DOHH2 (cell line): ENCODE measurements around the gene BABAM2.

Experiments
- H3F3A ChIP-seq: fragments of 200-600 bp; sonication (generic), shearing (Covaris generic); 2 replicates; pipeline ENCODE4 v1.6.0; 2016; ENCODE audit warnings: antibody characterized with exemption, mild to moderate bottlenecking; ENCODE audit not compliant: control insufficient read depth, insufficient read depth
- H3K27ac ChIP-seq: fragments of 200-600 bp; sonication (generic); 2 replicates; pipeline ENCODE4 v1.5.1; 2014; ENCODE audit warnings: low read depth, mild to moderate bottlenecking, low read length, moderate library complexity
- H3K27me3 ChIP-seq: fragments of 200-600 bp; sonication (generic); 2 replicates; pipeline ENCODE4 v1.6.1; 2014; ENCODE audit warnings: mild to moderate bottlenecking, low read length, mixed read lengths; ENCODE audit not compliant: control insufficient read depth
- H3K36me3 ChIP-seq: fragments of 200-600 bp; sonication (generic); 2 replicates; pipeline ENCODE4 v1.6.1; 2014; ENCODE audit warnings: mild to moderate bottlenecking, low read length, moderate library complexity, mixed read lengths; ENCODE audit not compliant: control insufficient read depth
- H3K4me1 ChIP-seq: fragments of 200-600 bp; sonication (generic); 2 replicates; pipeline ENCODE4 v1.6.1; 2014; ENCODE audit warnings: mild to moderate bottlenecking, low read length, mixed read lengths; ENCODE audit not compliant: control insufficient read depth
- H3K4me2 ChIP-seq: fragments of 200-600 bp; sonication (generic); 2 replicates; pipeline ENCODE4 v1.6.0; 2014; ENCODE audit warnings: mild to moderate bottlenecking, low read length, moderate library complexity
- H3K4me3 ChIP-seq: fragments of 200-600 bp; sonication (generic); 2 replicates; pipeline ENCODE4 v1.5.1; 2014; ENCODE audit warnings: mild to moderate bottlenecking, low read length, mixed read lengths
- H3K79me2 ChIP-seq: fragments of 200-600 bp; sonication (generic); 2 replicates; pipeline ENCODE4 v1.6.1; 2014; ENCODE audit warnings: mild to moderate bottlenecking, low read length, mixed read lengths; ENCODE audit not compliant: control insufficient read depth
- H3K9me2 ChIP-seq: fragments of 200-600 bp; sonication (generic); replicated peaks from 2 replicates; pipeline ENCODE4 v1.6.1; 2014; ENCODE audit warnings: mild to moderate bottlenecking, low read length, mixed read lengths; ENCODE audit not compliant: control insufficient read depth
- H3K9me3 ChIP-seq: fragments of 200-600 bp; sonication (generic); 2 replicates; pipeline ENCODE4 v1.6.1; 2014; ENCODE audit warnings: antibody characterized with exemption, low read length, mixed read lengths; ENCODE audit not compliant: control insufficient read depth, insufficient read depth
- H4K20me1 ChIP-seq: fragments of 200-600 bp; sonication (generic); 2 replicates; pipeline ENCODE4 v1.6.0; 2014; ENCODE audit warnings: low read depth, mild to moderate bottlenecking, antibody characterized with exemption, low read length, moderate library complexity; ENCODE audit not compliant: control insufficient read depth, insufficient read depth
- EZH2phosphoT487 ChIP-seq: fragments of 200-600 bp; sonication (generic); IDR thresholded peaks from 2 replicates; pipeline ENCODE4 v1.6.1; 2017; ENCODE audit warnings: borderline replicate concordance, mild to moderate bottlenecking, antibody characterized with exemption, low read length, moderate library complexity, mixed read lengths
- TF ChIP-seq, protein P1 (sequence below): fragments of 200-600 bp; sonication (generic); IDR thresholded peaks from one replicate; pipeline ENCODE4 v1.5.1; 2014; ENCODE audit warnings: antibody characterized with exemption, mild to moderate bottlenecking, low read depth, low read length; ENCODE audit not compliant: poor library complexity, severe bottlenecking

The BABAM2 gene

DNA sequence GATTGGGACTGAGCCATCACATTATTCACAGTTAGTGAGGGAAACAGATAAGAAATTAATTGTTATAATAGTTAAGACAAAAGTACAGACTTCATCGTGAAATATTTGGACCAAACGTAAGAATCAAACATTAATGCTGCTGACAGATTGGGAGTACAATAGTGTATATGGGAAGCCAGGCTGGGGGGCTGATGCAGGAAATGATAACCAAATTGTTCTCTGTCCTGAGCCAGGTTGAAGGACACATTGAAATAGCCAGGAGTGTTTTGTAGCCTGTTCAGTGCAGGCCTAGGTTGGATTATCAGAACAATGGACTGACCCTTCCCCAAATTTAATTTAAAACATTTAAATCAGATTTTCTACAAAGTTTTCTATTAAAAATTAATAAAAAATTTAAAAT, 203.2 kb downstream of the BABAM2 start:
- H3K9me2 ChIP-seq = no peaks in the 10 kb centered on the region
- H4K20me1 ChIP-seq = no peaks in the 10 kb centered on the region
- no peaks in the 10 kb centered on the region for H3K27me3 ChIP-seq
- TF ChIP-seq EZH2phosphoT487 = no peak
- TF ChIP-seq, protein P1, sequence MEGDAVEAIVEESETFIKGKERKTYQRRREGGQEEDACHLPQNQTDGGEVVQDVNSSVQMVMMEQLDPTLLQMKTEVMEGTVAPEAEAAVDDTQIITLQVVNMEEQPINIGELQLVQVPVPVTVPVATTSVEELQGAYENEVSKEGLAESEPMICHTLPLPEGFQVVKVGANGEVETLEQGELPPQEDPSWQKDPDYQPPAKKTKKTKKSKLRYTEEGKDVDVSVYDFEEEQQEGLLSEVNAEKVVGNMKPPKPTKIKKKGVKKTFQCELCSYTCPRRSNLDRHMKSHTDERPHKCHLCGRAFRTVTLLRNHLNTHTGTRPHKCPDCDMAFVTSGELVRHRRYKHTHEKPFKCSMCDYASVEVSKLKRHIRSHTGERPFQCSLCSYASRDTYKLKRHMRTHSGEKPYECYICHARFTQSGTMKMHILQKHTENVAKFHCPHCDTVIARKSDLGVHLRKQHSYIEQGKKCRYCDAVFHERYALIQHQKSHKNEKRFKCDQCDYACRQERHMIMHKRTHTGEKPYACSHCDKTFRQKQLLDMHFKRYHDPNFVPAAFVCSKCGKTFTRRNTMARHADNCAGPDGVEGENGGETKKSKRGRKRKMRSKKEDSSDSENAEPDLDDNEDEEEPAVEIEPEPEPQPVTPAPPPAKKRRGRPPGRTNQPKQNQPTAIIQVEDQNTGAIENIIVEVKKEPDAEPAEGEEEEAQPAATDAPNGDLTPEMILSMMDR = no peak
- H3K79me2 ChIP-seq = no peaks in the 10 kb centered on the region
- H3K4me1 ChIP-seq = no peaks in the 10 kb centered on the region
- H3K36me3 ChIP-seq = no peaks in the 10 kb centered on the region
- H3K27ac ChIP-seq = no peak overlapping the region
- H3K4me3 ChIP-seq = no peak overlapping the region
- no peaks in the 10 kb centered on the region for H3F3A ChIP-seq
- no peak overlapping the region for H3K4me2 ChIP-seq
- no peaks in the 10 kb centered on the region for H3K9me3 ChIP-seq

DNA sequence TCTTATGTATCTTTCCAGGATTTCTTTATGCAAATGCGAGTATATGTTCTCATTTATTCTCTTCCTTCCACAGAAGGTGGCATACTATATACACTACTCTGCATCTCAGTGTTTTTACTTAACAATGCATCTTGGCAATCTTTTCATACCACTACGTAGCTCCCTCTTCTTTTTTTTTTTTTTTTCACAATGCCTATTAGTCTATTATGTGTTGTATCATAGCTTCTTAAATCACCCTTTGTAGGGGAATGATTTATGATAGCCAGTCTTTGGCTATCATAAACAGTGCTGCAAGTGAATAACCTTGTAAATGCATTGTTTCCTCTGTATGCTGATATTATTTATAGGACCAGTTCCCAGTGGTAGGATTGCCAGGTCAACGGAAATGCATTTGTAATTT, 204.2 kb downstream of the BABAM2 start:
- Histone ChIP-seq H3K4me2 (no peak overlapping the region), H3K4me3 (no peak overlapping the region), H3K79me2 (no peaks in the 10 kb centered on the region), H3K9me3 (no peaks in the 10 kb centered on the region), H3K9me2 (no peaks in the 10 kb centered on the region), H3K4me1 (no peaks in the 10 kb centered on the region), H3K27me3 (no peaks in the 10 kb centered on the region), H3K27ac (no peak overlapping the region), H4K20me1 (no peaks in the 10 kb centered on the region), H3F3A (no peaks in the 10 kb centered on the region), H3K36me3 (no peaks in the 10 kb centered on the region)
- TF ChIP-seq, protein P1 = no peak
- TF ChIP-seq EZH2phosphoT487 = no peak

DNA sequence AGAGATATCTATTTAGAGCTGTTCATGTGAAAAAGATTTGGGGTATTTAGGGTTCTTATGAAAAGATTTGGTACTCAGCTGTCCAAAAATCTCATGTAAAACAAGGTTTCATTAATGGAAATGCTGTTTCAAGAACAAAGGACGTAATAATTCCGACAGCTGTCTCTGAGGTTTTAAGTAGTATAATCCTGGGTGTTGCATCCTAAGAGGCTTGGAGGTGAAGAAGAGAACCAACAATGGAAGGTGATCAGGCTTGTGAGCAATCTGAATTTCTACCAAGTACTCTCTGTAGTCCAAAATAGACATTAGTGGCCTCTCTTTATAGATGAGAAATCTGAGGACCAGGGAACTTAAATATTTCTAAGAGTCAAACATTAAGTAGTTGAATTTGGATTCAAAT, 205.1 kb downstream of the BABAM2 start:
- Histone ChIP-seq H3F3A (no peaks in the 10 kb centered on the region), H3K4me2 (no peak overlapping the region), H3K4me1 (no peaks in the 10 kb centered on the region), H3K27me3 (no peaks in the 10 kb centered on the region), H3K79me2 (no peaks in the 10 kb centered on the region), H3K36me3 (no peaks in the 10 kb centered on the region), H3K9me3 (no peaks in the 10 kb centered on the region), H3K9me2 (no peaks in the 10 kb centered on the region), H4K20me1 (no peaks in the 10 kb centered on the region), H3K4me3 (no peak overlapping the region), H3K27ac (no peak overlapping the region)
- TF ChIP-seq, protein P1 = no peak
- TF ChIP-seq EZH2phosphoT487 = no peak

DNA sequence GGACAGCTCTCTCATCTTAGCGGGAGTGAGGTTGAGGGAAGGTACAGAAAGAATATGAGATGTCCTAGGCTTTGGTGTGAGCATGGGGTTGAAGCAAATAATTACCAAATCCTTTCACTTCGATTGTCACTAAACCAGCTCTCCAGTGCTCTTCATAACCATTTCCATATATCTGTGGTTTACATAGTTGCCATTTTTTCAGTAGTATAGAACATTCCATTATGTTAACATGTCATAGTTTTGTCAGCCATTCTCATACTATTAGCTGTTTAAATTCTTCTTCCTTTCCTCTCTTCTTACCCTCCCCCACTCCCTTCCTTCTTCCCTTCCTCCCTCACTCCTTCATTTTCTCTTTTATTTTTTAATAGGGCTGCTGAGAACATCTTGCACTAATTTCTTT, 205.9 kb downstream of the BABAM2 start:
- no peaks in the 10 kb centered on the region for H3F3A ChIP-seq
- no peaks in the 10 kb centered on the region for H3K4me1 ChIP-seq
- no peaks in the 10 kb centered on the region for H4K20me1 ChIP-seq
- no peaks in the 10 kb centered on the region for H3K79me2 ChIP-seq
- no peaks in the 10 kb centered on the region for H3K9me3 ChIP-seq
- H3K4me2 ChIP-seq = no peak overlapping the region
- no peak overlapping the region for H3K4me3 ChIP-seq
- no peaks in the 10 kb centered on the region for H3K36me3 ChIP-seq
- no peak for TF ChIP-seq EZH2phosphoT487
- TF ChIP-seq, protein P1 = no peak
- no peaks in the 10 kb centered on the region for H3K27me3 ChIP-seq
- no peaks in the 10 kb centered on the region for H3K9me2 ChIP-seq
- H3K27ac ChIP-seq = no peak overlapping the region
